ENCODE results near the gene DNPH1. TPM values are rescaled to one million over a fixed set of nuclear protein-coding genes. Genes with fewer than 3 reads are reported as not detected.

DNPH1 gene
- total and polyA plus RNA-seq, 9 of the 15 experiments (the other 6 are each of a cell fraction or from before 2014, with no cell fraction given): 7.3 to 300 (median 68.7) TPM

DNA sequence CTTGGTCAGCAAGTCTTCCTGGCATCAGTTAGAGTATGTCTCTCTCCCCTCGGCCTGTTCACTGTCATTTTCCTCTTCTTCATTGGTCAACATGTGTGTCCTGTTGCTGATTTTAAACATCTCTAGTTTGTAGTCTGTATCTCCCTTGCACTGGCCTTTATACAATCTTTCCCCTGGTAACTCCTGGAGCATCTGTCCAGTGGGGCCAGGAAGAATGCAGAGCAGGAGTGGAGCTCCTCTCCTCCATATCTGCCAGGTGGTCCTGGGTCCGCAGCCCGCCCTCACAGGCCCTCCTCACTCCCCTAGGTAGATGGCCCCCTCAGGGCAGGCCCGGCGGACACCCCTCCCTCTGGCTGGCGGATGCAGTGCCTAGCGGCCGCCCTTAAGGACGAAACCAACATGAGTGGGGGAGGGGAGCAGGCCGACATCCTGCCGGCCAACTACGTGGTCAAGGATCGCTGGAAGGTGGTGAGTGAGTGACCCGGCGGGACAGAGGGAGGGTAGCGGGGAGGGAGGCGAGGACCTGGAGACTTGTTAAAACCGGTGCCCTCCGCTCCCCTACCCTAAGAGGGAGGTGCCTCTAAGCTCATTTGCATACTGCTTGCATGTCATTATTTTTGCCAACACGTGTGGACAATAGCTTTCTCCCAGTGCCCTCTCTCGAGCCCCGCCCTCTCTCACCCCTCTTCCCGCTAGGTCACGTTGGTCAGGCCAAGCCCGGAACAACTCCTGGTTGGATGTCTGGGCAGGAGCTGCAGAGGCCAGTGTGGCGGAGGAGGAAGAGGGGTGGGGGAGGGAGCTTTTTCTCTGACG is 17.2 kb upstream of the DNPH1 start (continued):
- TF ChIP-seq ZNF778 (CRISPR knock-in tag; IDR thresholded peaks at IDR 0.05) (no peak), THRAP3 (IDR thresholded peaks at IDR 0.05; ENCODE audit: borderline replicate concordance) (no peak), STAT5B (CRISPR knock-in tag; IDR thresholded peaks at IDR 0.05) (no peak), SNIP1 (IDR thresholded peaks at IDR 0.05; ENCODE audit: low read depth) (no peak)
- TF ChIP-seq, protein P1, sequence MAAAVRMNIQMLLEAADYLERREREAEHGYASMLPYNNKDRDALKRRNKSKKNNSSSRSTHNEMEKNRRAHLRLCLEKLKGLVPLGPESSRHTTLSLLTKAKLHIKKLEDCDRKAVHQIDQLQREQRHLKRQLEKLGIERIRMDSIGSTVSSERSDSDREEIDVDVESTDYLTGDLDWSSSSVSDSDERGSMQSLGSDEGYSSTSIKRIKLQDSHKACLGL (CRISPR knock-in tag; IDR thresholded peaks at IDR 0.05; ENCODE audit: borderline replicate concordance, poor library complexity, severe bottlenecking): no peak
- TF ChIP-seq, protein P2, sequence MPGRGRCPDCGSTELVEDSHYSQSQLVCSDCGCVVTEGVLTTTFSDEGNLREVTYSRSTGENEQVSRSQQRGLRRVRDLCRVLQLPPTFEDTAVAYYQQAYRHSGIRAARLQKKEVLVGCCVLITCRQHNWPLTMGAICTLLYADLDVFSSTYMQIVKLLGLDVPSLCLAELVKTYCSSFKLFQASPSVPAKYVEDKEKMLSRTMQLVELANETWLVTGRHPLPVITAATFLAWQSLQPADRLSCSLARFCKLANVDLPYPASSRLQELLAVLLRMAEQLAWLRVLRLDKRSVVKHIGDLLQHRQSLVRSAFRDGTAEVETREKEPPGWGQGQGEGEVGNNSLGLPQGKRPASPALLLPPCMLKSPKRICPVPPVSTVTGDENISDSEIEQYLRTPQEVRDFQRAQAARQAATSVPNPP (IDR thresholded peaks at IDR 0.05; ENCODE audit: borderline replicate concordance, insufficient read depth, insufficient read length): no peak
- TF ChIP-seq, protein P3, sequence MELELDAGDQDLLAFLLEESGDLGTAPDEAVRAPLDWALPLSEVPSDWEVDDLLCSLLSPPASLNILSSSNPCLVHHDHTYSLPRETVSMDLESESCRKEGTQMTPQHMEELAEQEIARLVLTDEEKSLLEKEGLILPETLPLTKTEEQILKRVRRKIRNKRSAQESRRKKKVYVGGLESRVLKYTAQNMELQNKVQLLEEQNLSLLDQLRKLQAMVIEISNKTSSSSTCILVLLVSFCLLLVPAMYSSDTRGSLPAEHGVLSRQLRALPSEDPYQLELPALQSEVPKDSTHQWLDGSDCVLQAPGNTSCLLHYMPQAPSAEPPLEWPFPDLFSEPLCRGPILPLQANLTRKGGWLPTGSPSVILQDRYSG (tag; conservative IDR thresholded peaks at IDR 0.05; ENCODE audit: low read depth): no peak
- TF ChIP-seq, protein P4, sequence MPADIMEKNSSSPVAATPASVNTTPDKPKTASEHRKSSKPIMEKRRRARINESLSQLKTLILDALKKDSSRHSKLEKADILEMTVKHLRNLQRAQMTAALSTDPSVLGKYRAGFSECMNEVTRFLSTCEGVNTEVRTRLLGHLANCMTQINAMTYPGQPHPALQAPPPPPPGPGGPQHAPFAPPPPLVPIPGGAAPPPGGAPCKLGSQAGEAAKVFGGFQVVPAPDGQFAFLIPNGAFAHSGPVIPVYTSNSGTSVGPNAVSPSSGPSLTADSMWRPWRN (IDR thresholded peaks at IDR 0.05; ENCODE audit: low read depth): no peak
- TF ChIP-seq, protein P5, sequence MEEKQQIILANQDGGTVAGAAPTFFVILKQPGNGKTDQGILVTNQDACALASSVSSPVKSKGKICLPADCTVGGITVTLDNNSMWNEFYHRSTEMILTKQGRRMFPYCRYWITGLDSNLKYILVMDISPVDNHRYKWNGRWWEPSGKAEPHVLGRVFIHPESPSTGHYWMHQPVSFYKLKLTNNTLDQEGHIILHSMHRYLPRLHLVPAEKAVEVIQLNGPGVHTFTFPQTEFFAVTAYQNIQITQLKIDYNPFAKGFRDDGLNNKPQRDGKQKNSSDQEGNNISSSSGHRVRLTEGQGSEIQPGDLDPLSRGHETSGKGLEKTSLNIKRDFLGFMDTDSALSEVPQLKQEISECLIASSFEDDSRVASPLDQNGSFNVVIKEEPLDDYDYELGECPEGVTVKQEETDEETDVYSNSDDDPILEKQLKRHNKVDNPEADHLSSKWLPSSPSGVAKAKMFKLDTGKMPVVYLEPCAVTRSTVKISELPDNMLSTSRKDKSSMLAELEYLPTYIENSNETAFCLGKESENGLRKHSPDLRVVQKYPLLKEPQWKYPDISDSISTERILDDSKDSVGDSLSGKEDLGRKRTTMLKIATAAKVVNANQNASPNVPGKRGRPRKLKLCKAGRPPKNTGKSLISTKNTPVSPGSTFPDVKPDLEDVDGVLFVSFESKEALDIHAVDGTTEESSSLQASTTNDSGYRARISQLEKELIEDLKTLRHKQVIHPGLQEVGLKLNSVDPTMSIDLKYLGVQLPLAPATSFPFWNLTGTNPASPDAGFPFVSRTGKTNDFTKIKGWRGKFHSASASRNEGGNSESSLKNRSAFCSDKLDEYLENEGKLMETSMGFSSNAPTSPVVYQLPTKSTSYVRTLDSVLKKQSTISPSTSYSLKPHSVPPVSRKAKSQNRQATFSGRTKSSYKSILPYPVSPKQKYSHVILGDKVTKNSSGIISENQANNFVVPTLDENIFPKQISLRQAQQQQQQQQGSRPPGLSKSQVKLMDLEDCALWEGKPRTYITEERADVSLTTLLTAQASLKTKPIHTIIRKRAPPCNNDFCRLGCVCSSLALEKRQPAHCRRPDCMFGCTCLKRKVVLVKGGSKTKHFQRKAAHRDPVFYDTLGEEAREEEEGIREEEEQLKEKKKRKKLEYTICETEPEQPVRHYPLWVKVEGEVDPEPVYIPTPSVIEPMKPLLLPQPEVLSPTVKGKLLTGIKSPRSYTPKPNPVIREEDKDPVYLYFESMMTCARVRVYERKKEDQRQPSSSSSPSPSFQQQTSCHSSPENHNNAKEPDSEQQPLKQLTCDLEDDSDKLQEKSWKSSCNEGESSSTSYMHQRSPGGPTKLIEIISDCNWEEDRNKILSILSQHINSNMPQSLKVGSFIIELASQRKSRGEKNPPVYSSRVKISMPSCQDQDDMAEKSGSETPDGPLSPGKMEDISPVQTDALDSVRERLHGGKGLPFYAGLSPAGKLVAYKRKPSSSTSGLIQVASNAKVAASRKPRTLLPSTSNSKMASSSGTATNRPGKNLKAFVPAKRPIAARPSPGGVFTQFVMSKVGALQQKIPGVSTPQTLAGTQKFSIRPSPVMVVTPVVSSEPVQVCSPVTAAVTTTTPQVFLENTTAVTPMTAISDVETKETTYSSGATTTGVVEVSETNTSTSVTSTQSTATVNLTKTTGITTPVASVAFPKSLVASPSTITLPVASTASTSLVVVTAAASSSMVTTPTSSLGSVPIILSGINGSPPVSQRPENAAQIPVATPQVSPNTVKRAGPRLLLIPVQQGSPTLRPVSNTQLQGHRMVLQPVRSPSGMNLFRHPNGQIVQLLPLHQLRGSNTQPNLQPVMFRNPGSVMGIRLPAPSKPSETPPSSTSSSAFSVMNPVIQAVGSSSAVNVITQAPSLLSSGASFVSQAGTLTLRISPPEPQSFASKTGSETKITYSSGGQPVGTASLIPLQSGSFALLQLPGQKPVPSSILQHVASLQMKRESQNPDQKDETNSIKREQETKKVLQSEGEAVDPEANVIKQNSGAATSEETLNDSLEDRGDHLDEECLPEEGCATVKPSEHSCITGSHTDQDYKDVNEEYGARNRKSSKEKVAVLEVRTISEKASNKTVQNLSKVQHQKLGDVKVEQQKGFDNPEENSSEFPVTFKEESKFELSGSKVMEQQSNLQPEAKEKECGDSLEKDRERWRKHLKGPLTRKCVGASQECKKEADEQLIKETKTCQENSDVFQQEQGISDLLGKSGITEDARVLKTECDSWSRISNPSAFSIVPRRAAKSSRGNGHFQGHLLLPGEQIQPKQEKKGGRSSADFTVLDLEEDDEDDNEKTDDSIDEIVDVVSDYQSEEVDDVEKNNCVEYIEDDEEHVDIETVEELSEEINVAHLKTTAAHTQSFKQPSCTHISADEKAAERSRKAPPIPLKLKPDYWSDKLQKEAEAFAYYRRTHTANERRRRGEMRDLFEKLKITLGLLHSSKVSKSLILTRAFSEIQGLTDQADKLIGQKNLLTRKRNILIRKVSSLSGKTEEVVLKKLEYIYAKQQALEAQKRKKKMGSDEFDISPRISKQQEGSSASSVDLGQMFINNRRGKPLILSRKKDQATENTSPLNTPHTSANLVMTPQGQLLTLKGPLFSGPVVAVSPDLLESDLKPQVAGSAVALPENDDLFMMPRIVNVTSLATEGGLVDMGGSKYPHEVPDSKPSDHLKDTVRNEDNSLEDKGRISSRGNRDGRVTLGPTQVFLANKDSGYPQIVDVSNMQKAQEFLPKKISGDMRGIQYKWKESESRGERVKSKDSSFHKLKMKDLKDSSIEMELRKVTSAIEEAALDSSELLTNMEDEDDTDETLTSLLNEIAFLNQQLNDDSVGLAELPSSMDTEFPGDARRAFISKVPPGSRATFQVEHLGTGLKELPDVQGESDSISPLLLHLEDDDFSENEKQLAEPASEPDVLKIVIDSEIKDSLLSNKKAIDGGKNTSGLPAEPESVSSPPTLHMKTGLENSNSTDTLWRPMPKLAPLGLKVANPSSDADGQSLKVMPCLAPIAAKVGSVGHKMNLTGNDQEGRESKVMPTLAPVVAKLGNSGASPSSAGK (IDR thresholded peaks at IDR 0.05): no peak
- TF ChIP-seq, protein P6, sequence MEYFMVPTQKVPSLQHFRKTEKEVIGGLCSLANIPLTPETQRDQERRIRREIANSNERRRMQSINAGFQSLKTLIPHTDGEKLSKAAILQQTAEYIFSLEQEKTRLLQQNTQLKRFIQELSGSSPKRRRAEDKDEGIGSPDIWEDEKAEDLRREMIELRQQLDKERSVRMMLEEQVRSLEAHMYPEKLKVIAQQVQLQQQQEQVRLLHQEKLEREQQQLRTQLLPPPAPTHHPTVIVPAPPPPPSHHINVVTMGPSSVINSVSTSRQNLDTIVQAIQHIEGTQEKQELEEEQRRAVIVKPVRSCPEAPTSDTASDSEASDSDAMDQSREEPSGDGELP (CRISPR knock-in tag; IDR thresholded peaks at IDR 0.05; ENCODE audit: borderline replicate concordance): no peak
